DMS153 treated with DMSO at 0.1 percent for 48 hours (cell line): ENCODE data around the gene CLNK.

Experiments used
- DNase-seq: peaks from one replicate; lab custom pipeline; 2025; ENCODE audit not compliant: unreplicated experiment; lab: John Stamatoyannopoulos, UW

Gene CLNK

GRCh38 chr4:10684631-10685030 lies at the start of gene CLNK:
Gene CLNK, minus strand, starts transcription at chr4:10684768. Its CDS starts 16,899 bp downstream, at chr4:10667869.
- no peak for DNase-seq

DNA sequence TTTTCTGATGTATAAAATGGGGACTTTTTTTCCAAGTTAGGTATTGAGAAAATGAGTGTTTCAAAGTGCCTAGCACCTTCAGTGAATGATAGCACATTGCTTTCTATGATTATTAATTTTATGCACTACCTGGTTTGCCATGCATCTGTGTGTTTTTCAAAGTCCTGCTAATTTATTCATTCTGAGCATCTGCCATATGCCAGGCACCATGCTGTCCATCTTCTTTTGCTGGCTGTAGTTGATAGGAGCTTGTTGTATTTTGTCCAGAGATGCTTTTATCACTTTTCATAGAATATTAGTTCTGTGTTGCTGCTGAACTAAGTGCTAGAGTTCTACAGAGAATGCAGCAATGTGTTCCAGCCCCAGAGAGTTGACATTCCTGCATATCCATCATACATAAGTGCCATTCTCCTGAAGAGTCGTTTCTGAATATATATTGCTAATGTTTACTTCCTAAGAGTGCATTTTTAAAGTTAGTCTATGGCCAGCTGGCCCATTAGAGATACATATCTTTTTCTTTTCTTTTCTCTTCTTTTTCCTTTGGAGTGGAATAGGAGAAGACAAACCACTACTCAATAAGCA lies 49.0 kb upstream of the CLNK start:
- DNase-seq, result no peak

DNA sequence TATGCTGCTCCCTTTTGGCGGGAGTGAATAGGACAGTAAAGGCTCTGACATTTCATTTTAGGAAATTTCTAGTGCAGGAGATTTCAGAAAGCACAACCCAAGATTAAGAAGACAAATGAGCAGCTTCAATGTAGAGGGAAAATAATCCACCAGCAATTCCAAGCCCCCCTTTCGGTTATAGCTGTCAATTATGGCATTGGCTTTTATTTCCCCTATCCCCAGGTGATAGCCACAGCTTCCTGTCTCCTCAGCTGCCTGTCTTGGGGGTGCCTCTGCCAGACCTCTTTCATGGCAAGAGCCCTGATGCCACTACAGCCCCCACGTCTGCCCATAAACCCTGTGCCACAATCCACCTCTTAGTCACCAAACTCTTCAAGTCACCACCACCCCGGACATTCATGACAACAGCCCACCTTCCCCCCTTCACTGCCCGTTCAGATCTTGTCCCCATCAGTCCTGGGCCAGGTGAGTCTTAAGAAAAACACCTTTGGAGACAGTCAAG lies 48.4 kb upstream of the CLNK start:
- DNase-seq, result no peak

- no peak for DNase-seq
These were observed 47.8 kb upstream of the CLNK start for GRCh38 chr4:10732235-10732913.

DNA sequence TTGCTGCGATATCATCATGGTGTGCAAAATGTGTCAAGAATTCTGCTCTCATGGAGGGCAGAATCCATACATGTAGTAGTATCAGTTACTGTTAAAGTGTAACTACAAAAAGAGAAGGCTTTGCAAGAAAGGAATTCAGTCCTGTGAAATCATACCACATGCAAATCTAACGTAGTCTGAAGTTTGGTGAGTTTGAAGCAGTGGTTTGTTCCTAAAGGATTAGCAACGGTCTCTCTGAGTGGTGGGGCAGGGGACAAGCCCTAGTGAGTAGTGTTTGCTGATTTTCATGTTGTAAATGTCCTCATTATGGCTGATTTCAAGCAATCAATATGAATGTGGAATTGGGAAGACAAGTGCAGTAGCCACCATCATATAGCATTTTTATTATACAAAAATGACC lies 47.1 kb upstream of the CLNK start:
- DNase-seq, result no peak

GRCh38 chr4:10731162-10731561 lies 46.6 kb upstream of the CLNK start:
- no peak for DNase-seq

GRCh38 chr4:10730590-10730989 lies 46.0 kb upstream of the CLNK start:
- no peak for DNase-seq

DNA sequence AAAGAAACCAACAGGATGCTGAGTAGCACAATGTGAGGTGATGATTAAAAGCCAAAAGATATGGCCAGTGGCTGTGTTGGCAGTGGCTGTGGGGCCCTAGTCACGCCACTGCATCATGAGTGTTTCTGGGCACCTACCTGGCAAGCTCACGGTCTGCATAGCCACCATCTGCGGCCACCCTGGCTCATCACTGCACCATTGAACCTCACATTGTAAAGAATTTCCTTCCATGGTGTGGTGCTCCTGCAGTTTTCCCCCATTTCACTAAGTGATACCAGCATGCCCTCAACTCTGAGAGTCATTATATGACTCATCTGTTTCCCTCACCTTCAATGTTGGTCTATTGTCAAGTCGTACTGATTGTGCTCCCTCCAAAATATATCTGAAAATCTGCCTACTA lies 45.5 kb upstream of the CLNK start:
- no peak for DNase-seq

DNA sequence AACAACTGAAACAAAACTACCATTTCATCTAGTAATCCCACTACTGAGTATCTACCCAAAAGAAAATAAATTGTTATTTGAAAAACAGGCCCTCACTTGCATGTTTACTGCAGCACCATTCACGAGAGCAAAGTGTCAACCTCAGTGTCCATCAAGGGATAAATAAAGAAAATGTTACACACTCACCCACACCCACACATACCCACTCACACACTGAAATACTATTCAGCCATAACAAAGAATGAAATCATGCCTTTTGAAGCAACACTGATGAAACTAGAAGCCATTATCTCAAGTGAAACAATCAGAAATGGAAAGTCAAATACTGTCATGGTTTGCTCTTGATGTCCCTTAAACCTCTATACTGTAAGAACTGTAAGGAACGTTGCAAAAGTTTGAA lies 44.8 kb upstream of the CLNK start:
- no peak for DNase-seq

DNA sequence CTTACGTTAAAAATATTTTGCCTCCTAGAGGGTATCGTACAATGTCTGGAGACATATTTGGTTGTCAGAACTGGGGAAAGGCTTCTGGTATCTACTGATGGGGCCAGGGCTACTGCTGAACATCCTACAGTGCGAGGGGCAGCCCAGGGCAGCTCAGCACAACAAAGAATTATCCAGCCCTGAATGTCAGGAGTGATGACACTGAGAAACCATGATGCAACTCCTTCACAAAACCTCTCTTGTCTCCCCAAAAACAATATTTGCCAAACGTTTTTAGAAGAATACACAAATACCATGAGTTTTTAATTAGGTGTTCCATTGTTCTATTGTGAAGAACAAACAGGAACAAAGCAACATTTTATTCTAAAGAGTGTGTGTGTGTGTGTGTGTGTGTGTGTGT lies 43.4 kb upstream of the CLNK start:
- no peak for DNase-seq

GRCh38 chr4:10727140-10727880 lies 42.7 kb upstream of the CLNK start:
- no peak for DNase-seq

- DNase-seq, result no peak
These were observed 38.4 kb upstream of the CLNK start for GRCh38 chr4:10722957-10723356.

DNA sequence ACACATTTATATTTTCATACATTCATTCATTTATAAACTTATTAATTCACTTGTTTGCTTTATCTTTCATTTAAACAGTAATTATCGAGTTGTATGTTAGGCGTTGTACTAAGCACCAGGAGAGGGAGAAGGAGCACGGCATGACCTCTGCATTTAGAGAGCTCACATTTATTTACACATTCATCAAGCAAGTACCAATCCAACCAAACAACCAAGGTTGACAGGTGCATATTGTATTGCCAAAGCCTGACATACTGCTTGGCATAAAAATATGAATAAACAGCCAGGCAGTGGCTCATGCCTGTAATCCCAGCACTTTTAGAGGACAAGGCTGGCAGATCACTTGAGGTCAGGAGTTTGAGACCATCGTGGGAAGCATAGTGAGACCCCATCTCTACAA lies 37.0 kb upstream of the CLNK start:
- DNase-seq, result peak; percentile 48

GRCh38 chr4:10716163-10716562 lies 31.6 kb upstream of the CLNK start:
- no peak for DNase-seq

DNA sequence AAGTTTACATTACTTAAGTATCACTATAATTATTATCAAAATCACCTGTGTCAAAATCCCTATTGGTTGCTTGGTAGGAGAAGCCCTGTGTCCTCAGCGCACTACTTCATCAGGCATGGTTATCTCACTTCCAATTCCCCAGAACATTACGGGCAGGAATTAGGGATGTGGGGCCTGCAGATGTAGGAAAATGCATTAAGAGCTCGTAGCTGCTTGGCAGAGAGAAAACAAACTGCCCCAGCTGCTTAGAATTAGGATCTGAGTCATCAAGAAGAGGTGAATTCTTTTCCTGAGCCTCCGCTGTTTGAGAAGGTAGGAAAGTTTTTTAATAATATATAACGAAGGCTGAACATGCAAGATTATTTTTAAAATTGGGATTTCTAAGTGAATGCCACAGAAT lies 31.1 kb upstream of the CLNK start:
- DNase-seq, result no peak

DNA sequence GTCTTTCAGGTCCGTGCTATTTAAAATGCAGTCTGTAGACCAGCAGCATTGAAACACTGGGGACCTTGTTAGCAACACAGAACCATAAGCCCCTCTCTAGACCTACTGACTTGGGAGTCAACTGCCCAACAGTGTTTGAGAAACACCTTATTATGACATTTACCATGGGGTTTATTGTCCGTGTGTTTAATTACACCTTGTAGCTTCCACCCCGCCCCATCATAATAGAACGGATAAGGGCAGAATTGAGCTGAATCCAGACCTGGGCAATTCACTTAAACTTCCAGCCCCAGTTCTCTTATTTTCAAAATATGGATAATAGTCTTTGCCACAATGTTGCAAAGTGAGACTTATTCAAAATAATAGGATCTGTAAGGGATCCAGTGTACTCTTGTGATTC lies 30.6 kb upstream of the CLNK start:
- DNase-seq, result no peak

- no peak for DNase-seq
These were observed 29.0 kb upstream of the CLNK start for GRCh38 chr4:10713591-10713990.

GRCh38 chr4:10706236-10706635 lies 21.7 kb upstream of the CLNK start:
- DNase-seq, result no peak

DNA sequence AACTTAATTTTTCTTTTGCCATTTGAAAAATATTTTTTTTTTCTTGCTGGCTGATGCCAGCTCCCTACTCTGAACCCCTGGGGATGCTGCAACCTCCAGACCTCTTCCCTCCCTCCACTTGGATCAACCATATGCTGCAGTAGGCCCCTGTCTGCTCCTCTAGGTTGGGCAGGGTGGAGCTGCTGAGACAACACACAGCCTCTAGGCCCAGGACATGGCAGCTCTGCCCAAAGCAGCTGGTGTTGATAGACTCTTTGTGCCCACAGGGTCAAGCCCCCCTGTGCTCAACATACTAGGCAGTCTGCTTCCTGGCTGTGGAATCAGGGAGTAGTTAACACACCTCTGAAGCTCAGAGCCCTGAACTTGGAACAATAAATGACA lies 19.9 kb upstream of the CLNK start:
- no peak for DNase-seq

DNA sequence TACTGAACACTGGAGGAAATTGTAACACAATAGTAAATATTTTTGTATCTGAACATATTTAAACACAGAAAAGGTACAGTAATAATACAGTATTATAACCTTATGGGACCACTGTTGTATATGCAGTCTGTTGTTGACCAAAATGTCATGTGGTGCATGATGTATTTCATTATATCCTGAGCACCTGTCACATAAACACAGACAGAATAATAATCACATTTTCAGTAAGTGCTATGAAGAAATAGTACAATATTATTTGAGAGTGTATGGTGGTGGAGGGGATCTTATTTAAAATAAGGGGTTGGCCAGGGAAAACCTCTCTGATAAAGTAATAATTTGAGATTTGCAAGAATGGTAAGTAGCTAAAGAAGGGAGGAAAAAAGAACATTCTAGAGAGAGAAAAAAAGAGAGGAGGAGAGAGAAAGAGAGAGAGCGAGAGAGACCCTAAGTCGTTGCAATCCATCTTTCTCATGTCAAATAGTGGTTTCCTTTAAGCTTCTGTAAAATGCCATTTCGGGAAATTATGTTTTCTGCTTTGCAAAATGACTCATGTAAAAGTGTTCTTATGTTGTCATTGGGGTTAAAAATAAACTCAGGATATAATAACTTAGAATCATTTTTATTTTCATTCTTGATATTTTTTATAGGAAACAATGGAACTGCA lies 19.3 kb upstream of the CLNK start:
- DNase-seq, result no peak

GRCh38 chr4:10703156-10703555 lies 18.6 kb upstream of the CLNK start:
- no peak for DNase-seq
